GM18508 (cell line): ENCODE data around the gene PKN2.
"Not testable (repeated sequence)": the region's sequence is repeated elsewhere in the genome, so short reads cannot be mapped to it uniquely, and the experiment has no call there.

Experiments used
- ATAC-seq: cut with Tn5 transposase; IDR thresholded peaks from one replicate; pipeline ENCODE4 v1.9.1; 2021; ENCODE audit warnings: moderate number of reproducible peaks; ENCODE audit not compliant: insufficient read depth, unreplicated experiment

PKN2 gene

DNA sequence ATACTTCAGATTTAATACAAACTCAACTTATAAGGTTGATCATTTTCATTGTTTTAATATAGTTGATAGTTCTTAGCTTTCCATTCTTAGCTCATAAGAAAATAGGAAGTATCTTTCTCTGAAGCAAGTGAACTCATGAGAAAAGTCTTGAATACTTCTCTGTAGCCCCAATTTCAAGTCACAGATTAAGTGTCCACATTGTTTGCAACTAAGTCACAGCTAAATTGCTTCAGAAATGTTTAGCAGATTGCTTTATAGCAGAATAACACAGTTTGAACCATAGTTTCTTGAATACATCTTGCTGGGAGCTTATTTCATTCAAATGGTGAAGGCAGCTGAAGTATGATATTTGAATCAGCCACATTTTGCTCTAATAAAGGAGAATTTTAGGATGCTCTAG is 10.6 kb upstream of the PKN2 start:
- no peak for ATAC-seq

DNA sequence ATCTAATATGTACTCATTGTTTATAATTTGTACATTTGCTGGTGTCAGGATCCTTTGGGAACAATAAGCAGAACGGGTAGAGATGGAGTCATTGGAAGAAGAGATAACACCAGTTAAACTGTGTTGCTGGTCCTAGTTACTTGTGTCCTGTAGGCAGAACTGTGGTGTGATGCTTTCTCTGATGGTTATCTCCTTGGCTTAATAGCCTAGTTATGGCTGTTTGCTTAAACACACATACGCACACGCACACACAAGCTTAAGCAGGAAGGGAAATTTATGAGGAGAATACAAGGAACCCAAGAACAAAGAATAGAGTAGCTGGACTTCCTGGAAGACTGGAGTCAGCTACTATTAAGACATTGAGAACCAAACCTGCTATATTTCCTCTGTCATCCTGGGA is 5.7 kb upstream of the PKN2 start:
- no peak for ATAC-seq

- no peak for ATAC-seq
Observed at GRCh38 chr1:88680471-88680870, 3.6 kb upstream of the PKN2 start.

DNA sequence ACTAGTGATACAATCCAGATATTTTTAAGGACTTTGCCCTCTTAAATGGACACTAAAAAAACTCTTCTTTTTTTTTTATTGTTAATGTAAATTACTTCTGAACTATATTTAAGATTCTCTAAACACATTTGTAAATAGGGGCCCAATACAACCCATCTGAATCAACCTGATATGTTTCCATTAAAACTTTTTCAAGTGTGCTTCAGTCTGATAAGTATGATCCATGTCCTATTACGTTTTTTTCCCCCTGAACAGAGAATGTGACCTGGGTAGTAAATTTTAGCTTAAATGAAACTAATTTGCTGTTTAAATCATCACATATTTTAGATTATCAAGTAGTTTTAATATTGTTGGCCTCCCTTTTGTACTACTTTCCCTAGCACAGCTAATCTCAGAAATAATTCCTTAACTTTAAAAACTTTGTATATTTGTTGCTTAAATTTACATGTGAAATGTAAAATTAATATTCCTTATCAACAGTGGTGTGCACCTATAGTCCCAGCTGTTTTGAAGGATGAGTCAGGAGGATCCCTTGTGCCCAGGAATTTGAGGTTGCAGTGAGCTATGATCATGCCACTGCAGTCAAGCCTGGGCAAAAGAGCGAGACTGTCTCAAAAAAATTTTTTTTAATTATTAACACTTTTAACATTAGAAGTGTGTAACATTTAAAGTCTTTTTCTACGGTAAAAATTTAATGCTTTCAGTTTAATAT is 3.0 kb upstream of the PKN2 start:
- no peak for ATAC-seq

- ATAC-seq: peak; percentile 25
Observed at GRCh38 chr1:88684482-88685258, 597 bp downstream of the PKN2 start.

GRCh38 chr1:88685259-88685620 is 1.2 kb downstream of the PKN2 start:
- no peak for ATAC-seq

DNA sequence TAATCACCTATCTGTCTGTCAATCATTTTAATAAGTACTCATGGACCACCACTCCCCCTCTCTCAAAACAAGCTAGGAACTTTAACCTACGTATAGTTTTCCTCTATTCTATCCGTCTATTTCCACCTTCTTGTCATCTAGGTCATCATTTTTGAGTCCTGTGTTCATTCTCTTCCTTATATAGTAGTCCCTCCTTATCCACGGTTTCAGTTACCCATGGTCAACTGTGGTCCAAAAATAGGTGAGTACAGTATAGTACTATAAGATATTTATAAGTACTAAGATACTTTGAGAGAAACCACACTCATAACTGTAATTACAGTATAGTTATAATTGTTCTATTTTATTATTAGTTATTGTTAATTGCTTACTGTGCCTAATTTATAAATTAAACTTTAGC is 7.5 kb downstream of the PKN2 start:
- no peak for ATAC-seq

DNA sequence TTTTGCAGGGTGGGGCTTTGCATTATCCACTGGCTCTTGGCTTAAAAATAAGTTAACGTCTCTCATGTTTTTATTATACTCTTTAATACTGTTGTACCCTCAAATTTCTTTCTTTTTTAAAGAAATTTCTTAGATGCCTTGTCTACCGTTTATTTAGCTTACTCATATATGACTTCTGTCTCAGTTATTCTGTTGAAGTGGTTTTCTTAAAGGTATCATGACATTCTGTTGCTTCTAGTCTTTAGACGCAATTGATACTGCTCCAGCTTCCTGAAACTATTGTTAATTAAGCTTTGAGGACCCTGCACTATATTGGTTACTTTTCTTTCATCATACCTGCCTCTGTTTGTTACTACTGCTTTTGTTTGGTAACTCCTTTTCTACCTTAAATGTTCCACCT is 11.7 kb downstream of the PKN2 start:
- no peak for ATAC-seq

- ATAC-seq: no peak
Observed at GRCh38 chr1:88697503-88697902, 13.4 kb downstream of the PKN2 start.

DNA sequence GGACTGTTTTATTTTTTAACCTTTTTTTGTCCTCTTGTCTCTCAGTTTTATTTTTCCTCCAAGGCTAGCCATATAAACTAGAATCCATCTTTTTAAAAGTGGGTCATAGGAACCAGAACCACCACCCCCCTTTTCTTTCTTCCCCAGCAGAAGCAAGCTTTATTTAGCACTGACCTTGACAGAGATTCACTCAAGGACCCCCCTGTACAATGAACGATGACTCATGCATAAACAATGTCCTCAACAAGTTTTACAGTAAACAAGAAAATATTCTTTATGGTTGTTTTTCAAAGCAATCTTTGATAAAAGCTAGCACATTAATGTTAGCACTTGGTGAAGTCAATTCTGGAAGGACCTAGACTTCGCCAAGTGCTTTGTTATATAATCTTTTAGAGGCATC is 14.1 kb downstream of the PKN2 start:
- no peak for ATAC-seq

DNA sequence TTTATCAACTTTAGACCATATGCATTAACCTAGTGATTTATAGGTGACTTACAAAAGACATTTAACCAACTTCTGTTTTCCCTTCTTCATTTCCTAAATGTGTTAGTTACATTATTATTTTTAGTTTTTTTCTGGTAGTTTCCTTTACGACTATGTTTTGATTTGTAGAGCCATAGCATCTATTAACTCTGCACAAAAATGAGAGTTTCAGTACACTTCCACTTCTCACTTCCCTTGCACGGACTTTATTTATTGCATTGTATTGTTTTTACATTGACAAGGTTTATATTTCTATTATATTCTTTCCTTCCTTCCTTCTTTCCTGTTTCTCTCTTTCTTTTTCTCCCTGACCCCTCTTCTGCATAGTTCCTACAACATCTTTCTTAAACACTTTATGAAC is 14.7 kb downstream of the PKN2 start:
- no peak for ATAC-seq

- ATAC-seq: no peak
Observed at GRCh38 chr1:88700425-88701013, 16.4 kb downstream of the PKN2 start.

GRCh38 chr1:88701275-88701674 is 17.2 kb downstream of the PKN2 start:
- ATAC-seq: peak; percentile 79

- ATAC-seq: not testable (repeated sequence)
Observed at GRCh38 chr1:88701793-88702192, 17.7 kb downstream of the PKN2 start.

DNA sequence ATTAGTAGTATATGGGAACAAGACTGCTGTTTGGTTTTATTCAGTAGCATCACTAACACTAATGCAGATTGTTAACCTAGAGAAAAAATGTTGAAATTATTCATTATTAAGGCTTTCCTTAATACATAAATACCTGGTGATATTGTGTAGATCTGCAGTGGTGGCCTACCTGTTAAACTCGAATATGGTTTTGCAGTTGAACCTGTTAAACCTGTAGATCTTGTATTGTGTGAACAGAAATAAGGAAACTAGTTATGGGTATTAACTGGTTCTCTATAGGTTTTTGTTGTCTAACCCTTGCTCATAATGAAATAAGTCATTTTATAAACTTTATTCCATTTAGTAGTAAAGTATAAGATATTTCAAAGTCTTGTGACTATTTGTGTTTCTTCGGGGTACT is 23.9 kb downstream of the PKN2 start:
- ATAC-seq: no peak

GRCh38 chr1:88712907-88713306 is 28.8 kb downstream of the PKN2 start:
- ATAC-seq: not testable (repeated sequence)

DNA sequence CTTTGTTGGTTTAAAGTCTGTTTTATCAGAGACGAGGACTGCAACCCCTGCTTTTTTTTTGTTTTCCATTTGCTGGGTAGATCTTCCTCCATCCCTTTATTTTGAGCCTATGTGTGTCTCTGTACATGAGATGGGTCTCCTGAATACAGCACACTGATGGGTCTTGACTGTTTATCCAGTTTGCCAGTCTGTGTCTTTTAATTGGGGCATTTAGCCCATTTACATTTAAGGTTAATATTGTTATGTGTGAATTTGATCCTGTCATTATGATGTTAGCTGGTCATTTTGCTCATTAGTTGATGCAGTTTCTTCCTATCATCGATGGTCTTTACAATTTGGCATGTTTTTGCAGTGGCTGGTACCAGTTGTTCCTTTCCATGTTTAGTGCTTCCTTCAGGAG is 32.5 kb downstream of the PKN2 start:
- ATAC-seq: not testable (repeated sequence)

DNA sequence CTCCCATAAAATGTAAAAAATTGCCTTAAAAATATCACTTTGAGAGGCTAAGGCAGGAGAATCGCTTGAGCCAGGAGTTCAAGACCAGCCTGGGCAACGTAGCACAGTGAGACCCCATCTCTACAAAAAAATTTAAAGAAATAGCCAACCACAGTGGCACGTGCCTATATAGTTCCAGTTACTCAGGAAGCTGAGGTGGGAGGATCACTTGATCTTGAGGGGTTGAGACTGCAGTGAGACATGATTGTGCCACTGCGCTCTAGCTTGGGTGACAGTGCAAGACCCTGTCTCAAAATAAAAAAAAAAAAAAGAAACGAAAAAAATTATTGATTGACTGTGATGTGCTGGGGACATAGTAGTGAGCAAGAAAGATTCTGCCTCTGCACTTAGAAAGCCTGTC is 38.4 kb downstream of the PKN2 start:
- ATAC-seq: no peak

GRCh38 chr1:88726697-88727096 is 42.6 kb downstream of the PKN2 start:
- ATAC-seq: no peak

DNA sequence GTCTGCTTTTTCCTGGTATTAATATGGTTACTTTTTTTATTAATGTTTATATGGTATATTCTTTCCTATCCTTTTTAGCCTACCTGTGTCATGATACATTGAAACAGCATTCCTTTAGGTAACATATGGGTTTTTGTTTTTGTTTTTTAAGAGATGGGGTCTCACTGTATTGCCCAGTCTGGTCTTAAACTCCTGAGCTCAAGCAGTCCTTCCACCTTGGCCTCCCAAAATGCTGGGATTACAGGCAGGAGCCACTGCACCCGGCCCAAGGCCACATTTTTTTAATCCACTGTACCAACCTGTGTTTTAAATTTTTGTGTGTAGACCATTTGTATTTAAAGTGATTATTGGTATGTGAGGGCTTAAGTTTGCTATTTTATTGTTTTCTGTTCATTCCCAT is 43.1 kb downstream of the PKN2 start:
- no peak for ATAC-seq

DNA sequence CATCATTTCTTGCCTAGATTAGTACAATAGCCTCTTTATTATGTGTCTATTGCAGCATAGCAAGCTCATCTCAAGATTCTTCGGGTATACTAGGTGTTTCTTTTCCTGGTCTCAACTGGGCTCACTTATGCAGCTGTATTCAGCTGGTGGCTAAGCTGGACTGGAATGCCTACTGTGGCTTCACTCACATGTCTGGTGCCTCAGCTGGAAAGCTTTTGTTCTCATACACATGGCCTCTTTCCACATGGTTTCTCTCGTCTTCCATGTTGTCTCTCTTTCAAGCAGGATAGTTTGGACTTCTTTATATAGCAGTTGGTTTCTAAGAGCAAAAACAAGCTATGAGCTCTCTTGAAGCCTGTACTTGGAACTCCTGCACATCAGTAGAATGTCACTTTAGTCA is 45.2 kb downstream of the PKN2 start:
- no peak for ATAC-seq
